ENCODE measurements around the gene PIRT. TPM values are rescaled to one million over a fixed set of nuclear protein-coding genes. Genes with fewer than 3 reads are reported as not detected.

Gene PIRT
- total and polyA plus RNA-seq, 2 donors (not counting 1 experiment from before 2014, with no cell fraction given) = not detected

DNA sequence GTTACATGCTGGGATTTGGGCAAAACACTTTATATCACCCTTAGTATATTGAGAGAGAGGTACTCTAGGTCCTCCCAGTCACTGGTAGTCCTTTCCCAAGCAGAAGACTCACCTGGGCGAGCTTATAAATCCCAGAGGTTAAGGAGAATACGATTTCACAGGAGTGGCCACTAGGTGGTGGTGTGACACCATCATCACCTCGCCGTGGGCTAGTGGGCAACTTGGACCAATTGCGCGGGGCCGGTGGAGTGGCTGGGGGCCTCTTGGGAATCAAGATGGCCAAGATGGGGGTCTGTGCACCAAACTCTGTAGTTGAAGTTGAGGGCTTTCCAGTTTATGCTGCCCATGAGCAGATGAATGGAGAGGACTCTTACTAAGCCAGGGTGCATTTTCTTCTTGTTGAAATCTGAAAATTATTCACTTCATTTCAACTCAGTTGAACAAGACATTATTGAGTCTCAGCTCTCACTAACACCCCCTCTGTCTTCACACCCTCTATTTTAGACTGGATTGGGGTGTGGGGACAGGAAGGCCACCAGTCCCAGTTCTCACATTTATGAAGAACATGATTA lies 38.2 kb upstream of the PIRT start:
- H3K4me1 Mint-ChIP-seq = no peaks in the 10 kb centered on the region
- Histone ChIP-seq H3K27me3 (replicated peaks in 1 of 4; ENCODE audit: control extremely low read depth in 1 of 4, control insufficient read depth in 3 of 4, insufficient read depth in 4 of 4, low read length in 3 of 4) (peaks cover 0 to 3% (median 1%) of the 10 kb centered on the region in 4 experiments), H3K4me1 (ENCODE audit: control insufficient read depth in 2 of 2, insufficient read depth in 2 of 2, low read length in 2 of 2) (no peaks in the 10 kb centered on the region), H3K36me3 (replicated peaks in 1 of 2; ENCODE audit: control extremely low read depth in 1 of 2, control insufficient read depth in 1 of 2, extremely low read depth in 1 of 2, insufficient read depth in 2 of 2, low read length in 1 of 2) (no peaks in the 10 kb centered on the region), H4K20me1 (ENCODE audit: control insufficient read depth, insufficient read depth, low read length, poor library complexity, severe bottlenecking) (no peaks in the 10 kb centered on the region), H3K4me2 (replicated peaks; ENCODE audit: low read depth, low read length, poor library complexity, severe bottlenecking) (no peak overlapping the region), H3K4me3 (ENCODE audit: control extremely low read depth in 1 of 5, extremely low read depth in 1 of 5, insufficient read depth in 1 of 5, low read depth in 2 of 5, low read length in 4 of 5) (no peak overlapping the region), H3K9ac (ENCODE audit: low read length) (no peak overlapping the region), H3K27ac (ENCODE audit: low read length in 2 of 2) (no peak overlapping the region), H3K9me3 (ENCODE audit: control extremely low read depth in 1 of 3, control insufficient read depth in 2 of 3, insufficient read depth in 1 of 3, low read length in 2 of 3) (no peaks in the 10 kb centered on the region), H3K79me2 (ENCODE audit: control insufficient read depth, insufficient read depth, low read length) (no peaks in the 10 kb centered on the region), H2AFZ (ENCODE audit: insufficient read depth, low read depth, low read length, poor library complexity, severe bottlenecking) (no peak overlapping the region)
- 3% methylated on average over 7 of the region's 7 CpGs for WGBS (ENCODE audit: insufficient coverage)
- H3K4me3 Mint-ChIP-seq = no peak overlapping the region
- peaks cover 18% of the 10 kb centered on the region for H3K27me3 Mint-ChIP-seq
- POLR2A ChIA-PET = no interaction called here
- DNase-seq = peak; percentile 31
- H3K27ac Mint-ChIP-seq = no peak overlapping the region
- CTCF ChIA-PET = interaction anchor here (0.6 to 1.9 kb wide), 8 partner anchors 12 to 1120 kb away, joined by 3 to 11 read pairs (median 3); no protein-coding TSS in a partner anchor
- peaks cover 3% of the 10 kb centered on the region for H3K9me3 Mint-ChIP-seq (ENCODE audit: insufficient read depth)
- ATAC-seq (ENCODE audit: low read depth) = no peak
- intact Hi-C loops (cut with micrococcal nuclease) = loop anchor here (5.0 kb wide), 2 partner anchors 766 to 1111 kb away; no protein-coding TSS in a partner anchor
- TF ChIP-seq, protein P1, sequence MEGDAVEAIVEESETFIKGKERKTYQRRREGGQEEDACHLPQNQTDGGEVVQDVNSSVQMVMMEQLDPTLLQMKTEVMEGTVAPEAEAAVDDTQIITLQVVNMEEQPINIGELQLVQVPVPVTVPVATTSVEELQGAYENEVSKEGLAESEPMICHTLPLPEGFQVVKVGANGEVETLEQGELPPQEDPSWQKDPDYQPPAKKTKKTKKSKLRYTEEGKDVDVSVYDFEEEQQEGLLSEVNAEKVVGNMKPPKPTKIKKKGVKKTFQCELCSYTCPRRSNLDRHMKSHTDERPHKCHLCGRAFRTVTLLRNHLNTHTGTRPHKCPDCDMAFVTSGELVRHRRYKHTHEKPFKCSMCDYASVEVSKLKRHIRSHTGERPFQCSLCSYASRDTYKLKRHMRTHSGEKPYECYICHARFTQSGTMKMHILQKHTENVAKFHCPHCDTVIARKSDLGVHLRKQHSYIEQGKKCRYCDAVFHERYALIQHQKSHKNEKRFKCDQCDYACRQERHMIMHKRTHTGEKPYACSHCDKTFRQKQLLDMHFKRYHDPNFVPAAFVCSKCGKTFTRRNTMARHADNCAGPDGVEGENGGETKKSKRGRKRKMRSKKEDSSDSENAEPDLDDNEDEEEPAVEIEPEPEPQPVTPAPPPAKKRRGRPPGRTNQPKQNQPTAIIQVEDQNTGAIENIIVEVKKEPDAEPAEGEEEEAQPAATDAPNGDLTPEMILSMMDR (IDR thresholded peaks at IDR 0.05) = peak; percentile 61
- no peak for TF ChIP-seq EZH2 (IDR thresholded peaks at IDR 0.05; ENCODE audit: borderline replicate concordance, insufficient read depth, low read depth, low read length, poor library complexity, severe bottlenecking)

DNA sequence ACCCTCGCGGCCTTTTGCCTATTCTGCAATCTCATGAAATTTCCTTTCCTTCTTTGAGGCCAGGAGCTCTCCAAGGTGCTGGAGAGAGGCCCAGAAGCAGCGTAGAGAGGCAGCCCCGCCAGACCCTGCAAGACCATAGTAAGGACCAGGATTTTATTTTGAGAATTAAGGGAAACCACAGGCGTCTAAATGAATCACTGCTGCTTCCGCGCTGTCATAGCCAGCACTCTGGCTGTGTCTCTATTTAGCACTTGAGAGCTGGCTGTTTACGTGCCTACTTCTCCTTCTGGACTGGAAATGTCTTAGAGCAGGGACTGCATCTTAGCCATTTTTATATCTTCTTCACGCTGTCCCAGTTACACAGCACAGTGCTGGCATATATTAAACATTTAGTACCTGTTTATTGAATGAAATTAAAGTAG lies 37.6 kb upstream of the PIRT start:
- Histone ChIP-seq H3K36me3 (replicated peaks in 1 of 2; ENCODE audit: control extremely low read depth in 1 of 2, control insufficient read depth in 1 of 2, extremely low read depth in 1 of 2, insufficient read depth in 2 of 2, low read length in 1 of 2) (no peaks in the 10 kb centered on the region), H3K79me2 (ENCODE audit: control insufficient read depth, insufficient read depth, low read length) (no peaks in the 10 kb centered on the region), H3K4me1 (ENCODE audit: control insufficient read depth in 2 of 2, insufficient read depth in 2 of 2, low read length in 2 of 2) (no peaks in the 10 kb centered on the region), H3K4me3 (ENCODE audit: control extremely low read depth in 1 of 5, extremely low read depth in 1 of 5, insufficient read depth in 1 of 5, low read depth in 2 of 5, low read length in 4 of 5) (no peak overlapping the region), H3K9me3 (ENCODE audit: control extremely low read depth in 1 of 3, control insufficient read depth in 2 of 3, insufficient read depth in 1 of 3, low read length in 2 of 3) (no peaks in the 10 kb centered on the region), H3K27me3 (replicated peaks in 1 of 4; ENCODE audit: control extremely low read depth in 1 of 4, control insufficient read depth in 3 of 4, insufficient read depth in 4 of 4, low read length in 3 of 4) (peaks cover 0 to 3% (median 1%) of the 10 kb centered on the region in 4 experiments), H4K20me1 (ENCODE audit: control insufficient read depth, insufficient read depth, low read length, poor library complexity, severe bottlenecking) (no peaks in the 10 kb centered on the region), H2AFZ (ENCODE audit: insufficient read depth, low read depth, low read length, poor library complexity, severe bottlenecking) (no peak overlapping the region), H3K27ac (ENCODE audit: low read length in 2 of 2) (no peak overlapping the region), H3K9ac (ENCODE audit: low read length) (no peak overlapping the region), H3K4me2 (replicated peaks; ENCODE audit: low read depth, low read length, poor library complexity, severe bottlenecking) (no peak overlapping the region)
- intact Hi-C loops (cut with micrococcal nuclease) = loop anchor here (5.0 kb wide), 2 partner anchors 767 to 1112 kb away; no protein-coding TSS in a partner anchor
- H3K9me3 Mint-ChIP-seq (ENCODE audit: insufficient read depth) = peaks cover 3% of the 10 kb centered on the region
- H3K4me1 Mint-ChIP-seq = no peaks in the 10 kb centered on the region
- CTCF ChIA-PET = interaction anchor here (0.6 to 1.9 kb wide), 6 partner anchors 14 to 1120 kb away, joined by 3 to 11 read pairs (median 3); no protein-coding TSS in a partner anchor
- H3K27ac Mint-ChIP-seq = no peak overlapping the region
- no peak overlapping the region for H3K4me3 Mint-ChIP-seq
- DNase-seq (no peak), ATAC-seq (ENCODE audit: low read depth) (no peak)
- TF ChIP-seq, protein P1 (IDR thresholded peaks at IDR 0.05) = no peak
- no peak for TF ChIP-seq EZH2 (IDR thresholded peaks at IDR 0.05; ENCODE audit: borderline replicate concordance, insufficient read depth, low read depth, low read length, poor library complexity, severe bottlenecking)
- 6% methylated on average over 6 of the region's 9 CpGs for WGBS (ENCODE audit: insufficient coverage)
- peaks cover 23% of the 10 kb centered on the region for H3K27me3 Mint-ChIP-seq
- POLR2A ChIA-PET = no interaction called here

Measured in B cell (primary cell).